HG02588 (cell line): ENCODE results near the gene SYNPO2L.
"Not testable (repeated sequence)": the region's sequence is repeated elsewhere in the genome, so short reads cannot be mapped to it uniquely, and the experiment has no call there.

Experiments used
- ATAC-seq: cut with Tn5 transposase; IDR thresholded peaks from one replicate; pipeline ENCODE4 v1.9.1; 2021; ENCODE audit warnings: mild to moderate bottlenecking, moderate library complexity; ENCODE audit not compliant: unreplicated experiment

SYNPO2L gene

DNA sequence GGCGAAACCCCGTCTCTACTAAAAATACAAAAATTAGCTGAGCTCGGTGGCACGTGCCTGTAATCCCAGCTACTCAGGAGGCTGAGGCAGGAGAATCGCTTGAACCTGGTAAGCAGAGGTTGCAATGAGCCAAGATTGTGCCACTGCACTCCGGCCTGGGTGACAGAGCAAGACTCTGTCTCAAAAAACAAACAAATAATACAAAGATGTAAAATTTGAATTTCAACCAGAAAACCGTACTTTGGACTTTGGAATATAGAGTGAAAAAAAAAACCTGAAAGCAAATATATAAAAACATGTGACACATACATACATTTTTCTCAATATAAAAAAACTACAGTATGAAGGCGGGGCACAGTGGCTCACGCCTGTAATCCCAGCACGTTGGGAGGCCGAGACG lies 34.9 kb downstream of the SYNPO2L start:
- ATAC-seq, result not testable (repeated sequence)

DNA sequence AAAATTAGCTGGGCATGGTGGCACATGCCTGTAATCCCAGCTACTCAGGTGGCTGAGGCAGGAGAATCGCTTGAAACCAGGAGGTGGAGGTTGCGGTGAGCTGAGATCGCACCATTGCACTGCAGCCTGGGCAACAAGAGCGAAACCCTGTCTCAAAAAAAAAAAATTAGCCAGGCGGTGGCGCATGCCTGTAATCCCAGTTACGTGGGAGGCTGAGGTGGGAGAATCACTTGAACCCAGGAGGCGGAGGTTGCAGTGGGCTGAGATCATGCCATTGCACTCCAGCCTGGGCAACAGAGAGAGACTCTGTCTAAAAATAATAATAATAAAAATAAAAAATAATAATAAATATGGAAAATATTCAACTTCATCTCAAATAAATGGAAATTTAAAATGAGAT lies 38.7 kb downstream of the SYNPO2L start:
- not testable (repeated sequence) for ATAC-seq

DNA sequence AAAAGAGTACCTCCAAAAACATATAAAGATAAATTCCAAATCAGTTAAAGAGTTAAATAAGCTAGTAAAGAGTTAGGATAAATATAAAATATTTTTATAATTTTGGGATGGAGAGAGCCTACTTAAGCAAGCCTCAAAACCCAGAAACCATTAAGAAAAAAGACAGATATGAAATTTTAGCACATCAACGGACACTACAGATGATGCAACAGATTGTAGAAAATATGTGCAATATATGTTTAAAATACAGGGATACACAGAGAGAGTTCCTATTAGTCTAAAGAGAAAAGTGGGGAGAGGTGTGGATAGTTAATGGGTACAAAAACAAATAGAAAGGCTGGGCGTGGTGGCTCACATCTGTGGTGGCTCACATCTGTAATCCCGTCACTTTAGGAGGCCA lies 41.1 kb downstream of the SYNPO2L start:
- no peak for ATAC-seq

DNA sequence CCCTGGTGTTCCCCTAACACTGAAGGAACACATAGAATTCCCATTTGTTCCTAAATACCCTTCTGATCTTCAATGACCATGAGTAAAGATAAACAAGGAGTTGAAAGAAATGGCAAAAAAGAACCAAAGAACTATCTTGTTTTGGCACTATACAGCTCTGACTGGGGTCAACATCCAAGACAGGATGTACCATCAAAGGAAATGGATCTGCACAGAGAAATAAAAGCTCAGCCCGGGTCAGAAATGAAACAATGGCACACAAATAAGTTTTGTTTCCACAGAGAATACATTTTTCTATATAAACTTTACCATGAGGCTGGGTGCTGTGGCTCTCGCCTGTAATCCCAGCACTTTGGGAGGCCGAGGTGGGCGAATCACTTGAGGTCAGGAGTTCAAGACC lies 46.7 kb downstream of the SYNPO2L start:
- ATAC-seq, result no peak

DNA sequence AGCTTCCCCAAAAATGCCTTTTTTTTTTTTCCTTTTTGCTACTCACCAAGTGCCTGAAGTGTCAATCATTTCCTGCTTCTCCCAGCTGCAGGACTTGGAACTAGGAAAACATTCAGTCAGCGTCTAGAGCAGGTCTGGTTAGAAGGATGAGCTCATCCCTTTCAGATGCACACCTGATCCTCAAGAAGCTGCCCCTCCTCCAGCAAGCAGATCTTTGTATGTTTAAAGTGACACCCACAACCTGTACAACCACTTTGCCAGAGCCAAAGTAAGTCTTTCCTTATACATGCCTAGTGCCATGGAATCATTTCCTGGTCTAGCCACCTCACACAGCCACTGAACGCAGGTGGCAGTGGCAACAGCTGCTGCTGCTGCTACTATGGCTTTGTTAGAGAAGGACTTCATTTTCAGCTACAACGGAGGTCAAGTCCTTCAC lies 54.3 kb downstream of the SYNPO2L start:
- no peak for ATAC-seq

DNA sequence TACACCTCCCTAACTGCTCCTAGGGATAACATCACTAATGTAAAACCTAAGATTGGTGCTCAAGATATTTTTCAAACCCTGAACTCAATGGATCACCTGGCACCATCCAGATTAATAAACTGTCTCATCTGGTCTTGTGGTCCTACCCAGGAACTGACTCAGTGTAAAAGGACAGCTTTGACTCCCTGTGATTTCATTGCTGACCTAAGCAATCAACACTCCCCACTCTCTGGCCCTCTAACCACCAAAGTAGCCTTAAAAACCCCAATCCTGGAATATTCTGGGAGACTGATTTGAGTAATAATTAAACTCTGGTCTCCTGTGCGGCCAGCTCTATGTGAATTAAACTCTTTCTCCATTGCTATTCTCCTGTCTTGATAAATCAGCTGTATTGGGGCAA lies 58.5 kb downstream of the SYNPO2L start:
- ATAC-seq, result no peak
